Raji (cell line): ENCODE data around the gene GRAMD2B.

Experiments
- POLR2A ChIP-seq: IDR thresholded peaks from 2 replicates; pipeline ENCODE4 v1.6.1; 2011; ENCODE audit warnings: low read depth, low read length, control low read depth; ENCODE audit not compliant: insufficient read depth

GRAMD2B gene

DNA sequence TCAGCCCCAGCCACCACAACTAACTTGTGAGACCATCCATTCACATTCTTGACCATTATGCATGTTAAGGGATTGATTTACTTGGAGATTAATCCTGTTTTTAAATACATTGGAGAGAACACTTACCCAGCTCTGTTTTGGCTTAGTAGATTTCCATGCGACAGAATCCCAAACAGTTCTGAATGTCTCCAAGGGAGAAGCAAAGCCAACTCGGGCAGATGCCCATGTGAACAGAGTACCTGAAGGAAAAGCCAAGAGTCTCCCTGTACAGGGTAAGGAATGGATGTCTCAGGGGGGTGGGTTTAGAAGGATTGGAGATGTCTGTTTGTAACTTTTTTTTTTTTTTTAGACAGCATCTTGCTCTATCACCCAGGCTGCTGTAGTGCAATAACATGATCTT is 61.0 kb downstream of the GRAMD2B start:
- no peak for TF ChIP-seq POLR2A

DNA sequence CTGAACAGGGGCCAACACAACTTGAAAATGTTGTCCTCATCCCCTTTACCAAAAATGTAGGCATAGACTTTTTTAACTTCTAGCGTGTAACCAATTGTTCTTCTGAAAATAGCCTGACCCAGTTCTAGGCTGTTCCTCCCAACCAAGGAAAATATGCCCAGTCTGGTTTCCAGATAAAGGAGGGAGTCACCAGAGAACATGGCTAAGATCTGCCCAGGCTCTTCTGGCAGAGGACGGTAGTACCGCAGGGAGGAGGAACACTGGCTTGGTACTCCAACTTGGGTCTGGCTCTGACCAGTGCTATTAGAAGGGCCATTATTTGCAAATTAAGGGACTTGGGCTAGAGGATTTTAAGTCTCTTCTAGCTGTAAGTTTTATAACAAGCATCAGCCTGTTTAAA is 63.1 kb downstream of the GRAMD2B start:
- no peak for TF ChIP-seq POLR2A

DNA sequence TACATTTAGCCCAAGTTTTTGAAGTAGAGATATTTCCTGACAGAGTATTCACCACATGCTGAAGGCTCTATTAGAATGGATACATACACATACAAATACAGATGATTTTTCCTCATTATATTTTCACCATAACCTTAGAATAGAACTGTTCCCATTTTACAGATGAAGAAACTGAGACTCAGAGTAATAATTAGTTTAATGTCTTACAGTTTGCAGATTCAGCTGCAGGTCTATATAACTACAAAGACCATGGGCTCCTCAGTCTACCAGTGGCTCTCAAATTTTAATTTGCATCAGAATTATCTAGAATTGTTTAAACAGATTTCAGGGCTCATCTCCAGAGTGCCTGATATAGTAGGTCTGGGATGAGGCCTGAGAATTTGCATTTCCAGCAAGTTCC is 64.4 kb downstream of the GRAMD2B start:
- TF ChIP-seq POLR2A, result no peak

DNA sequence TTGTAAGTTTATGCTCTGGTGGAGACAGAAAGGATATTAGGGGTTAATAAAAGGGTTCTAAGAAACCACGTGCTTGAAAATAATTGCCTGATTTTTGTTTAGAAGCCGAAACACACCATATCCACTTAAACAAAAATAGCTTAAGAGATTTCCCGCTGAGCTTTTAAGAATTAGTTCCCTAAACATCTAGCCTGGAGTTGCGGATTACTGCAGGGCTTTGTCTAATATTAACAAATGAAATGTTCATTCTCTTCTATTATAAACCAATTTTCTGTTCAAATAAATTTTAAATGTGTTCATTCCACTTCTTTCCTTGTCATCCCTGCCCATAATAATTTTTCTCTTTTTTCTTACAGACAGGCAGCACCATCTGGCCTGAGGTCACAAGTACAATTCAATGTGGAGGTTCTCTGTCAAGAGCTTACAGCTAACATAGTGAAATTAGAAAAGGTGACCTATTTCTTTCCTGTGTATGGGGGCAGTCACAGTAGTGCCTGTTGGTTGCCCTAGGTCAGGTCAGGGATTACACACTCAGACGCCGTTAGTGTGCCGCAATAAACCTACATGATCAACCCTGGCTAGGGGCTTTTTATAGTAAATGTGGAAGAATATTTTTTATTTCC is 65.3 kb downstream of the GRAMD2B start:
- no peak for TF ChIP-seq POLR2A

DNA sequence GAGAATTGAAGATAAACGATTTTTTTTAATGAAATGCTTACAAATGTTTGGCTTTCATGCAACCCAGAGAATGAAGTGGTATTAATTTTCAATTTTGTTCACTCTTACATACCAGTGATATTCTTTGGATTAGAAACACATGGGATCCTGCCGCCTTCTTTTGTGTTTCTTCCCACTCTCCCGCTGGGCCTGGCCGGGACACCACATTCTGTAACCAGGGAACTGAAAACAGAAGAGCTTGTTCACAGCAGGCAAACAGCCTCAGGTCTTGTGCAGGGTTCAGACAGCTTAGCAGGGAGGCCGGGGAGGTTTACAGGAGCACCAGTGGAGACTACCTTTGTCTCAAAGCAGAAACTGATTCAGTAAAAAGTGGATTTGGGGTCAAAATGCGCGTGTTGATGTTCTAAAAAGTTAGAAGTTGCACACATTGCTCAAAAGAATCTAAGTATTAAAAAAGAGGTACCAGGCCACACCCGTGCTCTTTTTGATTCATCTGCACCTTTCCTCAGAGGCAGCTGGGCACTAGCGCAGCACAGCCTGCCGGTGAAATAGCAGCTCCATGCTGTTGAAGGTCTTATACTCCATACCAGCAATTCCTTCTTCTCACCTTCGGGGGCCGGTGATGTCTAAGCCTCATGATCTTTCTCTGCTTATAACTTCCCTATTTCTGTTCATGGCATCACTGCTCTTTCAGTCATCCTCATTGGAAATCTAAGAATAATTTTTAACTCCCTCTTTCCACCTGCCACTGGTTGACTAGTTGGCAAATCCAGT is 67.1 kb downstream of the GRAMD2B start:
- TF ChIP-seq POLR2A, result no peak

DNA sequence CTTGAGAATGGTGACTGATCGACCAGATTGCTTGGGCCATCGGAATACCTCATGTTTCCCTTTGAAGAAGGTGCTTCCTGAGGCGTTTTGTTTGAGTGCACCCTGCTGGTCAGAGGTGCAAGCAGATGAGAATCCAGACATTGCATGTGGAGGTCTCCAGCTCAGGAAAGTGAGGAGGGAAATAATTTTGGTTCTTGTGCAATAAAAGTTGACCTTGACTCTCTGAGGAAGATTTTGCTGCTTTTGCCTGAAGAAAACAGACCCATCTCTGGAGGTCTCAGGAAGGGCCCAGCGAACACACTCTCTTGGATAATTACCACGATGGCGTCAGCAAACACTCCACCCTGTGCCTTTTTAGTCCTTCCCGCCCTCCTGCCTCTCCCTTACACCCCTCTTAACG is 69.7 kb downstream of the GRAMD2B start:
- TF ChIP-seq POLR2A, result no peak

DNA sequence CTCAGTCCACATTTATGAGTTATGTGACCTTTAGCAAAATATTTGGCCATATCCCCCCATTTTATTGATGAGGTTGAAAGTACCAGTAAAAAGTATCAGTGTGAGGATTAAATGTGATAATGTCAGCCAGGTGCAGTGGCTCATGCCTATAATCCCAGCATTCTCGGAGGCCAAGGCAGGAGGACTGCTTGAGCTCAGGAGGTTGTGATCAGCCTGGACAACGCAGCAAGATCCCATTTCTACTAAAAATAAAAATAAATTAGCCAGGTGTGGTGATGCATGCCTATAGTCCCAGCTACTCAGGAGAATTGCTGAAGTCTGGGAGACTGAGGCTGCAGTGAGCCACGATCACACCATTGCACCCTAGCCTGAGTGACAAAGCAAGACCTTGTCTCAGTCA is 71.2 kb downstream of the GRAMD2B start:
- no peak for TF ChIP-seq POLR2A

DNA sequence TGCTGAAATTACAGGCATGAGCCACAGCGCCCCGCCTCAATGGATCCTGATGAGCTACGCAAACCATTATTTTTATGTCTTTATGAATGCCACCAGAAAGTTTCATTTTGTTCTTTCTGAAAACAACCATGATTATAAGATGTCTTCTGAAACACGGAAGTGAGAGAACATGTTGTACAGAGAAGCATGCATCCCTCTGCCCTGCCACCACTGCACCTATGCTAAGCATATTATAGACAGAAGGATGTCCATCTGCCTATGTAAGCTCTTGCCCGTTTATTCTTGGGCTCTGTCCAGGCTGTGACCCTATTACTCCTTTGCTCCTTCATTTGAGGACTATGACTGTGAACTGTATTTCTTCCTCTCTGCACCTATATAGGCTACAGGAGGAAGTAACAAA is 74.3 kb downstream of the GRAMD2B start:
- TF ChIP-seq POLR2A, result no peak

DNA sequence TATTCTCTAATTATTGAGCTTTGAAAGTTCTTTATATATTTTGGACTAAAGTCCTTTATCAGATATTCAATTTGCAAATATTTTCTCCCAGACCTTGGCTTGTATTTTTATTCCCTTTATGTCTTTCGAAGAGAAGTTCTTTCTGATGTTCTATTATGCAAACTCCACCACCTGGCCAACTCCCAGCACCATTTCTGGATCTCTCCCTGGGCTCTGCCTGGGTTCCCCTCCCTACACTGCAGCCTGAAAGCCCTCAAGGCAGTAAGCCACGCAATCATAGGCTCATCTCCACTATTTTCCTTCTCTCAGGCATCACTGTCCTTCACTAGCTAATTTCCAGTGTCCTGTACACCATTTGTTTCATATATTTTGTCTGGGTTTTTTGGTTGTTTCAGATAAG is 76.1 kb downstream of the GRAMD2B start:
- no peak for TF ChIP-seq POLR2A

DNA sequence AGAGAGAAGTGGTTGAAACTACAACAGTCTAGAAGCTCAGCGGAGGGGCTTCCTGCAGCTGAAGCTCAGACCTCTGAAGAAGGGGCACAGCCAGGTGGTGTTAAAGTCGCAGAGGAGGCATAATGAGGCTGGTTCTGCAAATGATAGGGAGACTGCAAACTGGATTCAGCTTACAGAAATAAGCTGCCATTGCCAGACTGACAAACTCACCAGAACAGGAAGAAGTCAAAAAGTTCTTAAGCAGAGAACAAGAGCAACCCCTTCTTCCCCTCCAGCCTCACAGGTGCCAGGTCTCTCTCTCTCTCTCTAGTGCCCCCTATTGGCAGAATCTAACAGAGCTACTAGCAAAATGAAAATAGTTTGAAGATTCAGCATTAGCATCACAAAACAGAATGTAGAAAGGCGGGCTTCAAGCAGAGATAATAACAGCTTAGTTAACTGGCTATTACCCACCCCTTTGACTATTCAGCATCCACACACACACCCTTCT is 76.7 kb downstream of the GRAMD2B start:
- TF ChIP-seq POLR2A, result no peak

DNA sequence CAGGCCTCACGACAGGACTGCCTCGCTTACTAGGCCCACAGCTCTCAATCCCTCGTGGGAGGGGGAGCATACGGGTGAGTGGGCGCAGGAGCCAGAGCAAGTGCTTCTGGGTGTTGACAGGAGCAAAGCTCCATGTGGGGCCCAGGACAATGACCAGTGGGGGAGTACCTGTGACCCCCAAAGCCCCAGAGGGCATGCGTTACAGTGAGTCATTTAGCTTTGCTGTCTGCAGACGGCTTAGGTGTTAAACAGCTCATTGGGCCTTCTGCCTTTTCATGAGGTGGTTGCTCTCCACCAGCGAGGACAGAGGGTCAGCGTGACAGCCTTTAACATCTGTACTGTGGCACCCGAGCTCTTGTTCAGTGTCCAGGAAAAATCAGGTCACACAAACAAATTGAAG is 78.2 kb downstream of the GRAMD2B start:
- TF ChIP-seq POLR2A, result no peak

DNA sequence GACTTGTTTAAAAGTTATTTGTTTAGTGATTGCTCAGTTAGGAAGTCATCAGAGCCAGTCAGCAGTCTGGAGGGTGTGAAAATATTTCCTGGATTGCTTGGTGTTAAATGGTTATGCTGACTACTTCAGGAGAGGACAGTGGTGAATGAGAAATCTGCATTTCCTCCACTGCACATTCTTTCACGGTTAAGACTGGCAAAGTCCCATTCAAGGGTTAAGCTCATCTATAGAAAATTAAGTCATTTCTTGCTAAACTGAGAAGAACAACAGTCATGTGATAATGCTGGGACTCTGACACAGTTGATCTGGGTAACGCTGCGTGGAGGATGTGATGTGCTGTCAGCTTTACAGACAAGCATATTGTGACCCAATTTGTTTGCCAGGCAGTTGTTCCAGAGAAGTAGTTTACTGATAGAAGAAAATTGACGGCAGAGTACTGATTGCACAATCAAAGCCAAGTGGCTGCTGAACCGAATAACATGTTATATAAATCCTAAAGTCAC is 80.4 kb downstream of the GRAMD2B start:
- TF ChIP-seq POLR2A, result no peak

DNA sequence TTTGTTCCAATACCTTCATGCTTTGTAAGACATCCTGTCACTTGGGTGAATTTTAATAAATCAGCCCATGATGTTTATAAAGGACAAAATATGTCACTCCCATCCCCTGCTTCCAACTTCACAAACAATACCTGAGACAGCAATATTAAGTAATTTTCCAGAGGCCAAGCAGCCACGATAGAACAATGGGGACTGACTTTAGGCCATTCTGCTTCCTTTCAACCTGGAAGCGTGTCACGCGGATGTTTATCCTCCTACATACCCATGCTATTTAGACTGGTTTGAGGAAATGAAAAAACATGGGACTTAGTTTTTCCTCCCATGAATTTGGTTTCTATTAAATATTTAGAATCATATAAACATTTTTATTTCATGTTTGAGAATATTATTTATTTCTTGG is 82.9 kb downstream of the GRAMD2B start:
- TF ChIP-seq POLR2A, result no peak

DNA sequence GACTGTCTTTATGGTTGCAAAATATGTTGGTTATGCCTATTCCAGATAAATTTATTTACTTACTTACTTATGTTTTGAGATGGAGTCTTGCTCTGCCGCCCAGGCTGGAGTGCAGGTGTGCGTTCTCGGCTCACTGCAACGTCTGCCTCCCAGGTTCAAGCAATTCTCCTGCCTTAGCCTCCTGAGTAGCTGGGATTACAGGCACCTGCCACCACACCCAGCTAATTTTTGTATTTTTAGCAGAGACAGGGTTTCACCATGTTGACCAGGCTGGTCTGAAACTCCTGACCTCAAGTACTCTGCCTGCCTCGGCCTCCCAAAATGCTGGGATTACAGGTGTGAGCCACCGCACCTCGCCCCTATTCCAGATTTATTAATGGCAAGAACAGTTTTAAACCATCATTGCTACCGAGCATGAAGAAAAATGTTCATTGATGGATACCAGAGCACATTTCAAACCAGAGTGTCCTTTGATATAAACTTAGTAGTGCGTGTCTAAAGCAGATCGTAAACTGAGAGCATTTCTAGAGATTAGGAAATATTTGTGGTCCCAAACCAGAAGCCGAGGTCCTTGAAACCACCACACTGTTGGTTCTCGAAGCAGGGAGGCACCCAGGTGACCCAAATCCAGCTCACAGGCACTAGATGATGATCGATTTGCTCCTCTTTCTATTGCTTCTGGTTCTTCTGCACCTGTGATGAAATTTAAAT is 85.2 kb downstream of the GRAMD2B start:
- TF ChIP-seq POLR2A, result no peak

DNA sequence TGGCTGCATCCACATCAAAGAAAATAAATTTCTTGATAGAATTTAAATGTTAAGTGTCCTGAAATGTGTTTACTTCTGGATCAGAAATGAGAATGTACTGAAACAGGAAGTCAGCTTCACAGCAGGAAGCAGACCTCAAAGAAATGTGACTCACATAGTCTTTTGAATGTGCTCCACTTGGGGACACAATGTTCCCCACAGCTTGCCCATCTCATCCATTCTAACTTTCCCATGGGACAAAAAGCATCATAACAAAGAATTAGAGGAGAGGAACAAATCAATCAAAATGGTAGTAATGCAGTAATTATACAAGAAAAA is 85.7 kb downstream of the GRAMD2B start:
- TF ChIP-seq POLR2A, result no peak

DNA sequence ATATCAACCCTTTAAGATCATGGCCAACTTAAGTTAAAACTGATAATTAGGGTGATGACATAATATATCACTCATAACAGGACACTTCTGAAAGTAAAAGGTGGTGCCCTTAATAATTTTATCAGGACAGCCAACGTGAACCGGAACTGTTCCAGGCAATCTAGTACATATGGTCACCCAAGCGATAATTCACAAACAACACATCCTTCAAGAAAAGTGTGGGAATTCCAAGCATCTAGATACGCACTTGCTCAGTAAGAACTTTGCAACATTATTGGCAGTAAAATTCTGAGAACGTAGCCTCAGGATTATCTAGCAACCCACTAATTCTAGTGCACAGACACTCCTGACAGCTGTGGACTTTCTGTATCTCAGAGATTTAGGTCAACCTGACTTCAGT is 86.1 kb downstream of the GRAMD2B start:
- no peak for TF ChIP-seq POLR2A

DNA sequence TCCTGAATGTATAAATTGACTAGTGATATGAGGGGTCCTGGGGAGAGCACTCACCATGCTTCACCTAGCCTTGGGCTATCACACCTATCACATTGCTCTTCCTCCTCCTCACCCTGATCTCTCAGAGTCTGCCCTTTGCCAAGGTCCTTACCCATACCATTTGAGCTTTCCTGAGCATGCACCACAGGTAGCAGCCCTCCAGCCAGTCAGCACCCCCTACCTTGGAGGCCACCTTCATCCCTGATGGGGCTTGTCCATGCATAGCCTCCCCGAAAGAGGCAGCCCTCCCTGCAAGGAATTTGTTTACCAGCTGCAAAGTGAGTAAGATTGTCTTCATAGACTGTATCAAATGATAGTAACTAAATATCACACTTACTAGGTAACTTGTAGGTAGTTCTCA is 88.8 kb downstream of the GRAMD2B start:
- no peak for TF ChIP-seq POLR2A

DNA sequence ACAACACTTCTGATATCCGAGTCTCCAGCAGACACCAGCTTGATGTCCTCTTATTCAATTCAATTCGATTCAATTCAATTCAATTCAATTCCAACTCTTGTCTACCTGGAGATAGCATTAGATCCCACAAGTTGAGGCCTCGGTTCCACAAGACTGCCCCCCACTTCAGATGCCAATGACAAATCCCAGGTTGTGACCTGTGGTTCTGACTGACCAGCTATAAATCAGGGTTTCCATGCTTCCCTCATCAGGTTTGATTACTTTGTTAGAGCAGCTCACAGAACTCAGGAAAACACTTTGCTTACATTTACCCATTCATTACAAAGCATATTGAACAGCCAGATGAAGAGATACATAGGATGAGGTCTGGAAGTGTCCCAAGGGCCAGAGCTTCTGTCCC is 89.2 kb downstream of the GRAMD2B start:
- TF ChIP-seq POLR2A, result no peak
